Globus pallidus (tissue), 1 donor: ENCODE measurements around the gene JAKMIP1.

Experiments
- DNase-seq: peaks from one replicate; pipeline ENCODE4 v3.0.0-alpha.2; 2015; ENCODE audit warnings: low spot score

The JAKMIP1 gene

DNA sequence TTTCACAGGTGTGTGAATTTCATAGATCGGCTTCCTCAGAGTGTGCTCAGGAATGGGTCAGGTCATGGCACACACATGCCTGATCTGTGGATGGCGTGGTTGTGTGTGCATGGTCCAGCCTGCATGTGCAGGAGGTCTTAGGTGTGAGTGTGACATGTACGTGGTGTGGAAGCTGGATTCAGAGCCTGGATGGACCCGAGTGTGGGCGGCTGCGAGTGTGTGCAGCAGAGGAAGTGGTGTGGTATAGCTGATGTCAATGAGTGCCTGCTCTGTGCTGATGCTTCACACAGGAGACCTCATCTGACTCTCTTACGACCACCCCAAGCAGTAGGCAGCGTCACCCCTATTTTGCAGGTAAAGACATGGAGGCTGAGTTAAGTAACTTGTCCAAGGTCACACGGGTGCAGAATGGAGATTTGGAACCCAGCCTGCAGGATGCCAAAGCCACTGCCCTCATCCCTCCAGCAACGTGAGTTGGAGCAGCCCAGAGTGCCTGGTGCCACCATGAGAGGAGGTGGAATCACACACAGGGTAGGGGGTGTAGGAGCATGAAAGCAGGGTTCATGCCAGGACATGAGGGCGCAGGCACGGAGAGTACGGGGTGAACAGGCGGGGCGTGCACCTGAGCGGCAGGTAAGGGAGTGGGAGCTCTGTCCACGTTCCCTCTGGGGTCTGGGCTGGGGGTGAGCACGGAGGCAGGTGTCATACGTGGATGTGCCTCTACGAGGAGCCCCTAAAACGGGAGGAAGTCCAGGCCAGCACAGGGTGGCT is 157.9 kb downstream of the JAKMIP1 start:
- no peak for DNase-seq

GRCh38 chr4:6041800-6042199 is 158.5 kb downstream of the JAKMIP1 start:
- DNase-seq, result no peak

DNA sequence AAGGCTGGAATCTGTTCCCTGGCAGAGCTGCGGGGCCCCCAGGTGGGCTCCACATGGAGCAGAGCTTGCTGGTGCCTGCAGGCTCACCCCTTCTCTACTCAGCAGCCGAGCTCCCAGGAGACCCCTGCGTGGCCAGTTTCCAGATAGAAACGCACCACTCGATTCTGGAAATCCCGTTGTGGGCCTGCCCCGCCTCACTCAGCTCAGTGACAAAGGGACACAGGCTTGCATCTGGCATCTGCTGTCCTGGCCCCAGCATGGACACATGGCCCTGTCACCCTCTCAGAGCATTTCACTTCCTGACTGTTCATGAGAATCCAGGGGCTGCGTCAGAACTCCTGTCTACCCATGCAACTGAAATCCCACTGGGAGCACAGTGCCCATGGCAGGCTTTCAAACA is 161.6 kb downstream of the JAKMIP1 start:
- no peak for DNase-seq

- DNase-seq, result no peak
Observed at GRCh38 chr4:6035786-6036185, 164.6 kb downstream of the JAKMIP1 start.

GRCh38 chr4:6033381-6033780 is 167.0 kb downstream of the JAKMIP1 start:
- no peak for DNase-seq

GRCh38 chr4:6032249-6033244 is 167.8 kb downstream of the JAKMIP1 start:
- peak; percentile 70 for DNase-seq

DNA sequence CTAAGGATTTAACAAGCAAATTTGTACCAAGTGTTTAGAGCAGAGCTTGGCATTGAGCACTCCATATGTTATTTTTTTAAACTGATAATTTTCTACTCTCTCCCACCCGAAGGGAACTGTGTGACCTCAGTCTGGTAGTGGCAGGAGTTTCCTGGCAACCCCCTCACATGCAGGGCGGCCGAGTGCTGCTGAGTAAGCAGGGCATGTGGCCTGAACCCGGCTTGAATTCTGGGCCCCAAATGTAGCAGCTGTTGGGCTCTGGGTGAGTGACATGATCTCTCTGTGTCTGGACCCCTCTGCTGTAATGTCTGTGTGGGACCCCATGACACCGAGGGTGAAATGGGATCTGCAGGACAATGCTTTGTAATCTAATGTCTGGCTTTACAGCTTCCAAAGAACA is 168.5 kb downstream of the JAKMIP1 start:
- no peak for DNase-seq

GRCh38 chr4:6030679-6031078 is 169.7 kb downstream of the JAKMIP1 start:
- no peak for DNase-seq

DNA sequence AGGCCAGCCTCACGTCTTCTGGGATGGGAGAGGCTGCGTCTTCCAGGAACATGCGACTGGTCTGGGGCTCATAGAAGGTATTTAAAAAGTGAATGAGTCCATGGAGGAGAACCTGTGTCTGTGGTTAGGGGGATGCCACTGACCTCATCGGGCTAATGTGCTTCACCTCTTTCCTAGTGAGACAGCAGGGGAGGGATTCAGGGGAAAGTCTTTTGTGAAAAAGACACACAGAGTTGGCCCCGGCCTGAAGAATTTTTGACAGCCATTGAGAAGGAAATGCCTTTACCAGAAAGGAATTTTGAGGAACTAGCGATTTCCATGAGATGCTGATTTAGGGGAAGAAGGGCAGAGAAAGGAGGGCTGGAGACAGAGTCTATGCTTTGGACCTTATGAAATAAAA is 171.1 kb downstream of the JAKMIP1 start:
- DNase-seq, result no peak

GRCh38 chr4:6028168-6028567 is 172.2 kb downstream of the JAKMIP1 start:
- no peak for DNase-seq

- no peak for DNase-seq
Observed at GRCh38 chr4:6027392-6027791, 173.0 kb downstream of the JAKMIP1 start.

- DNase-seq, result no peak
Observed at GRCh38 chr4:6024313-6024960, 175.9 kb downstream of the JAKMIP1 start.

DNA sequence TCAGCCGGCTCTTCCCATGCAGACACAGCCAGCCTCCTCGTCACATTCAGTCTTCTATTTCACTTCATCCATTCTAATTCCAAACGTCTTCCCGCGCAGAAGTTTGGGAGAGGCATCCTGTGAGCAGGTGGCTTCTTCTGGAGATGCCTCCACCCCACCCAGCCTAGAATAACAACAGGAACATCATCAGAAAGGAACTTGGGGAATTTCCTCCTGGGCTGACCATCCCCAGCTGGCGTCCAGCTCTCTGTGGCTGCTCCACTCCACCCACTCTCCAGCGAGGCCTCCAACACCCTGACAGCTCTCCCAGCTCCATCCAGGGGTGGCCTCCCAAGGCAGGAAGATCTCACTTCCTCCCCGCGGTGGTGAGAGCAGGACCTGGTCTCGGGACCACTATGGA is 176.6 kb downstream of the JAKMIP1 start:
- no peak for DNase-seq

- DNase-seq, result no peak
Observed at GRCh38 chr4:6022607-6023288, 177.6 kb downstream of the JAKMIP1 start.

DNA sequence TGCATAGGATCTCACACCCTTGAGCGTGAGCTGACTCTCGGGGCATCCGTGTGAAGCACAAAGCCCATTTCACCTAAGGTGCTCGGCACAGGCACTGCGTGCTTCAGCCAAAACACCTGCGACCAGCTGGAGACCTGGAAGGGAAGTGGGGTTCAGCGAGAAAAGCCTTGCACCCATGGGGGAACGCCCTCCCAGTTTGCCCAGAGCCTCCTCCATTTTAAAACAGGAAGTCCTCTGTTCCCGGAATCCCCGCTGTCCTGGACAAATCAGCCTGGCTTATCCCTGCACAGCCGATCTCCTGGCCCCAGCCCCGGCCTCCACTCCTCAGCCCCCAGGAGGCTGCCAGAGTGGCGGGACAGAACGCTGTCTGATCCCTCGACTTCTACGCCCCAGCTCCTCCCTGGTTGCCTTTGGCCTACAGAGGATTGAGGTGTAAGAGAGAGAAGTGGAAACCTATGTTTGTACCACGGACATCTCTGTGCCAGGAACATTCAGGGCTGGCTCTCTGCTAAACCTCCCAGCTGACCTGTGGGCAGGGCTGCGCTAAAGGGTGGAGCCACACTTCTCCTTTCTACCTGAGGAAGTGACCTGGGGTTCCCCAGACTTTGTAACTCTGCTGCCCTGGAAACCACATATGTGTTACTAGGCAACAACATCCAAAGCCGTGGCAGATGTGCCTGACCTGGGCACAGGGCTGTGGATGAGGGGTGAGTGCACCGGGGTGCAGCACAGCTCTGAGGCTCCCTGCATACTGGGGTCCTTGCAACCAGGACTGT is 178.3 kb downstream of the JAKMIP1 start:
- no peak for DNase-seq

DNA sequence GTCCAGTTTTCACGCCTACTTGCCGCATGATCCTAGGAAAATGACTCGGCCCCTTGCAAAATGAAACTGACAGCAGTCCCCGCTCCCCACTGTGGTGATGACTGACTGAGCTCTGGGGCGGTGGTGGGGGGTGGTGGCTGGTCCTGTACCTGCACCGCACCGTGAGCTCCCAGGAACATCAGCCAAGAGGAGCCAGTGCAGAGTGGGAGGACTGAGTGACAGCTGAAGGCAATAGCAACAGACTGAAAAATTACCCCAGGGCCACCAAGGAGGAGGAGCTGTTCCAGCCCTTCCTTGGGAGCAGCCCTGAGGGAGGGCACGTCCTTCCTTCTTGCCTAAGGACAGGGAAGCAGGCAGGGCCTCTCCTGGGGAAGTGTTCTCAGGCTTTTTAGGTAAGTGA is 179.7 kb downstream of the JAKMIP1 start:
- no peak for DNase-seq

- DNase-seq, result peak; percentile 34
Observed at GRCh38 chr4:6019316-6020263, 180.8 kb downstream of the JAKMIP1 start.

DNA sequence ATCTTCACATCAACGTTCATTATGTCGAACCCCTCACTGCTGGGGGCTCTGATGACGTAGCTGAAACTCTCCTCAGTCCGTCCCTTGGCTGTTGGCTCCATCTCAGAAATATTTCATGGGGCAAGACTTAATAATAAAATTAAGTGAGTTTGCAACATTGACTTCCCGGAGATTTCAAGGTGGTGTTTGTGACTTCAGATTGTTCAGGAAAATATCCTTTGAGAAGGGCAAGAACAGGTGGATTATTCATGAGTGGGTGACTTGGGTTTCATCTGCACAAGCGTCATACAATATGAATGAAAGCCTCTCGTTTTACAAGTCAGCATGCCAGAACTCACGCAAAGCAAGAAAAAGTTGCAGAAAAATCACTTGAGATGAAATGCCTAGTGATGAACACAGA is 182.0 kb downstream of the JAKMIP1 start, which contains the start of gene C4orf50:
TSS of gene C4orf50 (minus strand) at position 101 of the 400 bp plus-strand sequence.
- no peak for DNase-seq

DNA sequence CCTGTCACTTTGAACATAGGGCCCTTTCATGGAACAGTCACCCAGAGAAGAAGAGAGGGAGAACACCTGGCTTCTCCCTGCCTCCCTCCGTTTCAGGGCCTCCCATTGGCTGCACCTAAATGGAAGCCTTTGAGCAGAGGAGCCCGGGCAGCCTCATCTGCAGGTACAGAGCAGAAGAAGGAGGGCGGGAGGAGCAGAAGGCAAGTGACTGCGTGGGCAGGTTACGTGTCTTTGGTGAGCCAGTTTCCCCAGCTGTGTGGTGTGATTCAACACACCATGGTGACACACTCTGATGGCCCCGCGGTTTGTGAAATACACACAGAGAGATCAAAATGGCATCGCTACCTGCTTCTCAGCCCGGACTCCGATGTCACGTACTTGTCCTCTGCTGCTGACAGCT is 182.5 kb downstream of the JAKMIP1 start:
- no peak for DNase-seq

- no peak for DNase-seq
Observed at GRCh38 chr4:6017030-6017429, 183.3 kb downstream of the JAKMIP1 start.
